GM06990 (cell line): Measurements from ENCODE around the gene LRRC1.

Experiments
- DNase-seq: peaks from one replicate; pipeline ENCODE4 v3.0.0-alpha.2; 2011; ENCODE audit not compliant: insufficient read length; ENCODE audit errors: extremely low read depth
- H3K27me3 ChIP-seq: replicated peaks from 2 replicates; pipeline ENCODE4 v1.6.0; 2011; ENCODE audit warnings: low read length; ENCODE audit not compliant: control insufficient read depth, insufficient read depth
- H3K36me3 ChIP-seq: 2 replicates; pipeline ENCODE4 v1.5.1; 2011; ENCODE audit warnings: low read length; ENCODE audit not compliant: control insufficient read depth, insufficient read depth
- H3K4me3 ChIP-seq: replicated peaks from 2 replicates; pipeline ENCODE4 v1.5.1; 2011; ENCODE audit warnings: low read depth, mild to moderate bottlenecking, control low read depth, low read length
- CTCF ChIP-seq: IDR thresholded peaks from 2 replicates; pipeline ENCODE4 v1.5.1; 2011; ENCODE audit warnings: low read length, control low read depth, mild to moderate bottlenecking, inconsistent platforms; ENCODE audit not compliant: insufficient read depth, poor library complexity, severe bottlenecking

The LRRC1 gene

GRCh38 chr6:53851561-53851960 lies 56.8 kb downstream of the LRRC1 start:
- no peak for TF ChIP-seq CTCF
- Histone ChIP-seq H3K4me3 (no peak overlapping the region), H3K36me3 (no peaks in the 10 kb centered on the region), H3K27me3 (no peaks in the 10 kb centered on the region; the same call in 1 of the 2 replicates)
- DNase-seq = no peak

- Histone ChIP-seq H3K27me3 (no peaks in the 10 kb centered on the region; the same call in 1 of the 2 replicates), H3K4me3 (no peak overlapping the region), H3K36me3 (no peaks in the 10 kb centered on the region)
- DNase-seq = no peak
- no peak for TF ChIP-seq CTCF
Measured at GRCh38 chr6:53852805-53853204, 58.0 kb downstream of the LRRC1 start.

DNA sequence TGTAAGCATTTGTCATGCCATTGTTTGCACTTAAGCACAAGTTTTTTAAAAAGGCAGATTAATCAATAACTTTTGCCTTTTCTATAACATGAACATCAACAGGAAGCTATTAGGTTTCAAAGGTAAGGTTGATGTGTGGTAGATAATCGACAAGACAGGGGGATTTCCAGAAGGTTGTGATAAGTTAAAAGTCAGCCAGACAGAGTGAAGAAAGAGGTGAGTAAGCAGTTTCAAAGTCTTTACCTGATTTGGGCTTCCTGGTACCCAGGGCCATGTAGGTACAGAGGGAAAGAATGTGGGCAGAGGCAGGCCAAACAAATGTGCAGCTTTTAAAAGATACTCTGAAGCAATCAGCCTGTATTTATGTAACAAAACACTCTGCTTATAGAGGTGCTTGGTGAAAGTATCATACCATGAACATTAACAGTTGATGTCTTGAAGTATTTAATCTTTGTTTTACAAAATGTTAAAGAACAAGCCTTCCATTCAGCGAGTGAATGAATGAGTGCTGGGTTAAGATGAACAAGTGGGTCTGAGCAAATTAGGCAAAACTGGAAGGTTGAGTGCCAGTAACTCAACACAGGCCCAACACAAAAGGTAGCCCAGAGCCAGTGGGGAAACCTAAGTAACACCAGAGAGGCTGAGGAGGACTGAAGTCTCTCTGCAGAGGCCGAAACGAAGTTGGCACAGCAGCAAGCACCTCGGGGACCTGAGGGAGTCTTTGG lies 60.2 kb downstream of the LRRC1 start:
- Histone ChIP-seq H3K4me3 (no peak overlapping the region), H3K36me3 (no peaks in the 10 kb centered on the region), H3K27me3 (no peaks in the 10 kb centered on the region)
- DNase-seq = no peak
- TF ChIP-seq CTCF = no peak

DNA sequence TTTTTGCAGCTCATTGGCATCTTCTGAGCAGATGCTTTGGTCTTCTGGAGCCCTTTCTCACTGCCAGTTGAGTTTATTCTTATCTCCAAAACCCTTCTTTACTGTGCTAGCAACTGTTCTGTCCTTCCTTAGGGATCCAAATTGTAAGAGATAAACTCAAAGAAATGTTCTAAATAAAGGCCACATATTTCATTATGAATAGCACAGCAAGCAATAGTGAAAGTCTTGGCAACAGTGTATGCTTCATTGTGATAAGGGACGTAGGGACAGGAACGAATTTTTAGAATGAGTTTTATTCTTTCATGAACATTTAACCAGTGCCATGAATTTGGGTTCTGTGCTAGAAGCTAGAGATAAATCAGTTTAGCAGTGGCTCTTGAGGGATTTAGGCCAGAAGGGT lies 61.1 kb downstream of the LRRC1 start:
- Histone ChIP-seq H3K27me3 (no peaks in the 10 kb centered on the region), H3K36me3 (no peaks in the 10 kb centered on the region), H3K4me3 (no peak overlapping the region)
- DNase-seq = no peak
- TF ChIP-seq CTCF = no peak

DNA sequence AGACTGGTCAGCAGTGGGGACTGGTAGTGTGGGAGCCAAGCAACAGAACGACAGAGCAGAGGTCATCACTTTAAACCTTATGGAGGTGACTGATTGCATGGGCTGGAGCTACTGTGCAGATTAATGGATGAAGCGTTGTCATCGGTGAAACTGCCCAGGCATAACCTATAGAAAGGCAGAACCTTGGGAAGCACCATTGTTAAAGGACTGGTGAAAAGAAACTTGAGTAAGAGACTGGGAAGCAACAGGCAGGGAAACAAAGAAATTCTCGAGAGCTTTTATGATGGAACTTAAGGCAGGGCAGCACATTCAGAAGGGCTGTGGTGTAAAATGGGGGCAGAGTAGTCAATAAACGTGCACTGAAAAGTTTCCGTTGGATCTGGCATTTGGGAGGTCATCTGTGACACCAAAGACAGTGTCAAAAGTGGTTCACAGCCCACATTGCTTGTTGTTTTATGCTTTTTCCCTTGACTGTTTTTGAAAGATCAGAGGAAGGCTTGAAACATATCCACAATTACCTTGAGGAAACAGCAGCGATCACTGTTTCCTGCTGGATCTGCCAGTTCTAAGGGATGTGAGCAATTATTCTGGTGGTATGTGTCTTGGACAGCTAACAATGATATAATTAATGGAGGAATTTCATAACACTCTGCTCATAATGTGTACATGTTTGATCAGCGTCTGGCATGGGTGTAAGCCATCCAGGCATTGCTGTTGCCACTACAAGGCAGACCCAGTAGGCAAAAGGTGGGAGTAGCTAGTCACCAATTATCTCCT lies 62.7 kb downstream of the LRRC1 start:
- Histone ChIP-seq H3K27me3 (no peaks in the 10 kb centered on the region), H3K4me3 (no peak overlapping the region), H3K36me3 (no peaks in the 10 kb centered on the region)
- TF ChIP-seq CTCF = no peak
- no peak for DNase-seq
